T-helper 22 cell (primary cell): ENCODE measurements around the gene FN3K.

Experiments used
- DNase-seq: peaks from one replicate; pipeline ENCODE4 v3.0.0-alpha.2; 2020; ENCODE audit warnings: low read depth

FN3K gene

GRCh38 chr17:82795615-82796014, 60.2 kb downstream of the FN3K start:
- DNase-seq, result no peak

- DNase-seq, result no peak
These were observed 61.6 kb downstream of the FN3K start for GRCh38 chr17:82797061-82797460.

DNA sequence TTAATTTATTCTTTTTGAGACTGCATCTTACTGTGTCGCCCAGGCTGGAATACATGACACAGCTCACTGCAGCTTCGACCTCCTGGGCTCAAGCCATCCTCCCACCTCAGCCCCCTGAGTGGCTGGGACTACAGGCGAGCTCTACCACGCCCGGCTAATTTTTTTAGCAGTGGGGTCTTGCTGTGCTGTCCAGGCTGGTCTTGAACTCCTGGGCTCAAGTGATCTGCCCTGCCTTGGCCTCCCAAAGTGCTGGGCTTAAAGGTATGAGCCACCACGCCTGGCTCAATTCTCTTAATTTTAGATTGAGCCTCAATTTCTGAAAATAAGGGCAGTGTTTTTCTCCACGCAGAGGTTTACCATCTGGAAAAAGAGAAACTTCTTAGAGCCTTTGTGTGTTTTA, 63.3 kb downstream of the FN3K start:
- DNase-seq, result no peak

- DNase-seq, result no peak
These were observed 64.2 kb downstream of the FN3K start for GRCh38 chr17:82799591-82799990.
